Dedifferentiated amniotic fluid mesenchymal stem cell (primary cell): ENCODE measurements around the gene ANO4.
"Not testable (repeated sequence)": the region's sequence is repeated elsewhere in the genome, so short reads cannot be mapped to it uniquely, and the experiment has no call there.

ENCODE experiments used
- DNase-seq: peaks from one replicate; pipeline ENCODE4 v3.0.0-alpha.2; 2016; ENCODE audit errors: extremely low spot score

The ANO4 gene

GRCh38 chr12:100953217-100953616 lies 158.6 kb downstream of the ANO4 start:
- no peak for DNase-seq

- DNase-seq: no peak
These were observed 159.1 kb downstream of the ANO4 start for GRCh38 chr12:100953677-100954076.

GRCh38 chr12:100954118-100954517 lies 159.5 kb downstream of the ANO4 start:
- DNase-seq: no peak

- DNase-seq: no peak
These were observed 160.6 kb downstream of the ANO4 start for GRCh38 chr12:100955139-100955538.

GRCh38 chr12:100956311-100956852 lies 161.8 kb downstream of the ANO4 start:
- DNase-seq: no peak

GRCh38 chr12:100959481-100959880 lies 164.9 kb downstream of the ANO4 start:
- peak; percentile 19 for DNase-seq

- no peak for DNase-seq
These were observed 167.6 kb downstream of the ANO4 start for GRCh38 chr12:100962086-100962712.

GRCh38 chr12:100963381-100963780 lies 168.8 kb downstream of the ANO4 start:
- no peak for DNase-seq

GRCh38 chr12:100964028-100964427 lies 169.5 kb downstream of the ANO4 start:
- DNase-seq: no peak

- no peak for DNase-seq
These were observed 172.6 kb downstream of the ANO4 start for GRCh38 chr12:100967189-100967588.

GRCh38 chr12:100970894-100971293 lies 176.3 kb downstream of the ANO4 start:
- DNase-seq: no peak

GRCh38 chr12:100972121-100972520 lies 177.5 kb downstream of the ANO4 start:
- no peak for DNase-seq

- DNase-seq: no peak
These were observed 179.8 kb downstream of the ANO4 start for GRCh38 chr12:100974341-100974740.

- no peak for DNase-seq
These were observed 180.2 kb downstream of the ANO4 start for GRCh38 chr12:100974747-100975146.

GRCh38 chr12:100976735-100977134 lies 182.2 kb downstream of the ANO4 start:
- DNase-seq: no peak

GRCh38 chr12:100980856-100981255 lies 186.3 kb downstream of the ANO4 start:
- DNase-seq: no peak

GRCh38 chr12:100982511-100983183 lies 188.1 kb downstream of the ANO4 start:
- no peak for DNase-seq

- DNase-seq: no peak
These were observed 190.2 kb downstream of the ANO4 start for GRCh38 chr12:100984796-100985195.

- no peak for DNase-seq
These were observed 192.3 kb downstream of the ANO4 start for GRCh38 chr12:100986595-100987547.

GRCh38 chr12:100987552-100988521 lies 193.3 kb downstream of the ANO4 start:
- DNase-seq: no peak

- not testable (repeated sequence) for DNase-seq
These were observed 194.9 kb downstream of the ANO4 start for GRCh38 chr12:100989509-100989908.
